OCI-LY1 (cell line): ENCODE data around the gene LRP6.

Source experiments
- CTCF ChIP-seq: fragments of 200-600 bp; sonication (generic), shearing (Covaris generic); IDR thresholded peaks from 2 replicates; pipeline ENCODE4 v1.5.1; 2017; ENCODE audit warnings: mild to moderate bottlenecking, antibody characterized with exemption, low read length, moderate library complexity, mixed read lengths
- EZH2 ChIP-seq: fragments of 200-600 bp; sonication (generic), shearing (Covaris generic); IDR thresholded peaks from 2 replicates; pipeline ENCODE4 v1.8.0; 2017; ENCODE audit warnings: borderline replicate concordance, mixed run types, mild to moderate bottlenecking, antibody characterized with exemption, low read length, moderate library complexity, mixed read lengths

- TF ChIP-seq CTCF = no peak
- TF ChIP-seq EZH2 = no peak
These were observed 14.3 kb upstream of the LRP6 start for GRCh38 chr12:12281134-12281533.
